ENCODE data around the gene FBXO38. TPM values are rescaled to one million over a fixed set of nuclear protein-coding genes. Genes with fewer than 3 reads are reported as not detected.

Gene FBXO38
- total and polyA plus RNA-seq, 2 of the 4 experiments (the other 2 are of a cell fraction), result 14.9 to 70.1 TPM

DNA sequence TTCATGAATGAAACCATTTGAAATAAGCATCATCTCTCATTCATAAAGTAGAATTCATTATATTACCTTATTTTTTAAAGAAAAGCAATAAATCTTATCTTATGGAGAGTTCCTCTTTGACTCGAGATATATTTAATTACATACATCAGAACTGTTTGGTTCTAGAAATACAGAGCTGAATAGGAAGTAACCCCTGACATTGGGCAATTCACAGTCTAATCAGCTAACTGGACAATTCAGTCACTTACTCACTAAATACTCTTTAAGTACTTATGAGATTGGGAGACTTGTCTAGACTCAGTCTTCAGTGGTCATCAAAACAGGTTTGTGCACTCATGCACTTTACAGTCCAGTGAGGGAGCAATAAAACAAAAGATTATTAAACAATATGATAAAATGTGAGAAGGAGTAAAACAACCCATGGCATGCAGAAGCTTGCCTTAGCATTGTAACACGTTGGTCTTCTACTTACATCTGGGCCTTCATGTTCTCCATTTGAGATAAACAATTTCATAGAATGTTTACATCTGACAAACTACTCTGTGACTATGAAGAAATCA, 11.5 kb upstream of the FBXO38 start:
- WGBS, 2 experiments (ENCODE audit: extremely low coverage in 2 of 2, insufficient read length in 1 of 2), result no CpG with 5 or more reads among the region's 2 CpGs
- CTCF ChIA-PET, result no interaction called here

More for the DNA sequence above, 11.5 kb upstream of the FBXO38 start:
- in situ Hi-C loops (cut with MboI; ENCODE audit: low sequenced_read_pairs) (loop anchor here (10.0 kb wide), 1 partner anchor 197 kb away; no protein-coding TSS in a partner anchor), intact Hi-C loops (cut with micrococcal nuclease) (loop anchor here (5.0 kb wide), 1 partner anchor 515 kb away; no protein-coding TSS in a partner anchor), dilution Hi-C loops (cut with HindIII; ENCODE audit: low sequenced_read_pairs, unreplicated experiment) (no loop called here)
- no peak overlapping the region for H3K9ac ChIP-seq (ENCODE audit: low read depth, low read length)
- no peak overlapping the region for H4K91ac ChIP-seq (ENCODE audit: insufficient read depth, low read depth, low read length)
- no peaks in the 10 kb centered on the region for H4K20me1 ChIP-seq (ENCODE audit: insufficient read depth, low read length)
- H3K4me3 ChIP-seq (ENCODE audit: insufficient read depth, low read depth, low read length), result no peak overlapping the region
- no peak overlapping the region for H2BK5ac ChIP-seq (ENCODE audit: low read depth, low read length, poor library complexity, severe bottlenecking)
- H3K4me1 ChIP-seq (ENCODE audit: control insufficient read depth, insufficient read depth, low read length), result peaks cover 2% of the 10 kb centered on the region; the same call in 1 of the 2 replicates
- no peak overlapping the region for H3K23ac ChIP-seq (ENCODE audit: low read depth, low read length)
- H4K5ac ChIP-seq (ENCODE audit: low read depth, low read length), result no peak overlapping the region
- H3K4ac ChIP-seq (ENCODE audit: low read depth, low read length), result no peak overlapping the region
- H4K8ac ChIP-seq (ENCODE audit: low read depth in 2 of 2, low read length in 2 of 2), result no peak overlapping the region
- no peaks in the 10 kb centered on the region for H3K27me3 ChIP-seq (ENCODE audit: control insufficient read depth, insufficient read depth, low read length)
- H3K9me3 ChIP-seq (ENCODE audit: control insufficient read depth, insufficient read depth, low read length), result no peaks in the 10 kb centered on the region
- no peak overlapping the region for H3K18ac ChIP-seq (ENCODE audit: low read depth, low read length)
- H3K27ac ChIP-seq (ENCODE audit: insufficient read depth, low read length), result no peak overlapping the region
- no peak overlapping the region for H3K4me2 ChIP-seq (ENCODE audit: low read depth, low read length)
- H3K56ac ChIP-seq (ENCODE audit: extremely low read depth, insufficient read depth, low read length), result no peak overlapping the region
- H3K14ac ChIP-seq (replicated peaks; ENCODE audit: low read depth, low read length), result no peak overlapping the region
- no peaks in the 10 kb centered on the region for H3K9me1 ChIP-seq (ENCODE audit: insufficient read depth, low read length)
- no peaks in the 10 kb centered on the region for H3K79me1 ChIP-seq (ENCODE audit: low read depth in 1 of 2, low read length in 2 of 2)
- no peak overlapping the region for H2BK20ac ChIP-seq (ENCODE audit: low read depth, low read length)
- DNase-seq (no peak), ATAC-seq (ENCODE audit: low read depth) (peak; percentile 13; the same call in 1 of the 2 replicates)
- H2BK15ac ChIP-seq (ENCODE audit: low read depth, low read length), result no peak overlapping the region
- peaks cover 2% of the 10 kb centered on the region; the same call in 1 of the 2 replicates for H3K36me3 ChIP-seq (ENCODE audit: control insufficient read depth, insufficient read depth, low read length)
- no peak overlapping the region for H2AFZ ChIP-seq (replicated peaks; ENCODE audit: low read length, poor library complexity)
- POLR2A ChIA-PET (ENCODE audit: unreplicated experiment), result no interaction called here
- H2AK9ac ChIP-seq (replicated peaks; ENCODE audit: low read depth, low read length, poor library complexity), result no peak overlapping the region
- no peak overlapping the region for H2AK5ac ChIP-seq (ENCODE audit: low read depth, low read length)
- no TSS peak for BruUV-seq (replicated peaks)
- no peak for TF ChIP-seq MAZ (IDR thresholded peaks at IDR 0.05; ENCODE audit: borderline replicate concordance, low read depth, low read length)
- TF ChIP-seq CEBPB (IDR thresholded peaks at IDR 0.05; ENCODE audit: low read depth, low read length), result no peak
- TF ChIP-seq CHD1 (IDR thresholded peaks at IDR 0.05; ENCODE audit: low read depth, low read length), result no peak
- no peak for TF ChIP-seq SMC3 (IDR thresholded peaks at IDR 0.05; ENCODE audit: low read depth, low read length)
- H2BK120ac ChIP-seq (ENCODE audit: low read depth, low read length), result no peak overlapping the region

Data from IMR-90 (cell line).